Activated T-helper 1 cell treated with anti-CD3 and anti-CD28 coated beads, Interleukin-2, amount 50 U/mL, for 16 hours (primary cell): Measurements from ENCODE around the gene LAMA2.

Experiments
- DNase-seq, 2 donors: peaks; one replicate each; pipeline ENCODE4 v3.0.0-alpha.2; 2020; ENCODE audit warnings: low read depth in 1 of 2, low spot score in 1 of 2

LAMA2 gene

GRCh38 chr6:129208415-129209034, 325.6 kb downstream of the LAMA2 start:
- DNase-seq = no peak

GRCh38 chr6:129209355-129209754, 326.4 kb downstream of the LAMA2 start:
- DNase-seq = no peak

DNA sequence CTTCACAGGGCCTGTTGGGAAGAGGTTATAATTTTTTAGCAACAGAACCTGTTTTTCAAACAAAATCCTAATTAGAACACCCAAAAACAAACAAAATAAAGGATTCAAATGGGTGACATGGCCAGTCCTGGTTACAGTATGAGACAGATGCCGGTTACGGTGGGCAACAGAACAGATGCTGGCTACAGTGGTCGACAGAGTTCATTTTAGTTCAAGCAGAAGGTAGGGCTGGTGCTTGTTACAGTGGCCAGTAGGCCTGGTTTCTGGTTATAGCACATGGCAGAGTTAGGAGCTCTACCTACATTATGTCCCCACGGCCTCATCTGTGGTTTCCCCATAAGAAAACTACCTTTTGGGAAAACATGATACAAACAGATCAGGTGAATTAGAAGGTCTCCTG, 327.7 kb downstream of the LAMA2 start:
- DNase-seq = no peak

DNA sequence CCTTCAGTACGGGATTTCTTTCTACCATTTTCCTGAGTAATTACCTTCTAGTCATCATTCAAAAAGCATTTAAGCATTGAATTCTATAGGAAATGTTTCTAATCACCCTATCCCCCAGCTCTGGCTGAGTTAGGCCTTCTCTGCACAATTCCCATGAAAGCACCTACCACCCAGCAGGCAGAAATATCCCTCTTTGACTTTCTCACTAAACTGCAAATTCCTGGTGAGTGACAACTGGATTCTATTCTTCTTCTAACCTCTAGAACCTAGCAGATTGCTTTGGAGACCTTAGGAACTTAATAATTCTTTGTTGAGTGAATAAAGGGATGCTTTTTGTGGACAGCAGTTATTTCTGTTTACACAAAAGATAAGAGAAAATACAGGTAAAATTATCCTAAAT, 328.7 kb downstream of the LAMA2 start:
- no peak for DNase-seq

DNA sequence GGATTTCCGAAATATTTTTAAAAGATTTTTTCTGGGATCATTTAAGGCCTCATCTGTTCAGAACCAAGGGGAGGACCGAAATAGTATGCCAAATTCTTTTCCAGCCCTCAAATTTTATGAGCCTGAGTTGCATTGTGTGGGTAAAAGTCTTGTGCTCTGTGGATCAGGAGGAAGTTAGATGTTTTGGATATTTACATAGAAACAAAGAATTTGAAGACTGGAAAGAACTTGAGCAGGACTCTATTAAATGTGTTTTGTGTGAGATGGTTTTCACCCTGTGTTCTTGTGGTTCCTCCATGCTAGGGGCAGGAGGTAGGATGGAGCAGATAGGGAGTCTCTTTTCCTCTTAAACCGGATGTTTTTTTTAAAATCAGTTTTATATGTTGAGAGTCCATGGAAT, 329.1 kb downstream of the LAMA2 start:
- DNase-seq = no peak

GRCh38 chr6:129215246-129215645, 332.3 kb downstream of the LAMA2 start:
- no peak for DNase-seq

- no peak for DNase-seq
Observed at GRCh38 chr6:129215916-129216520, 333.1 kb downstream of the LAMA2 start.

DNA sequence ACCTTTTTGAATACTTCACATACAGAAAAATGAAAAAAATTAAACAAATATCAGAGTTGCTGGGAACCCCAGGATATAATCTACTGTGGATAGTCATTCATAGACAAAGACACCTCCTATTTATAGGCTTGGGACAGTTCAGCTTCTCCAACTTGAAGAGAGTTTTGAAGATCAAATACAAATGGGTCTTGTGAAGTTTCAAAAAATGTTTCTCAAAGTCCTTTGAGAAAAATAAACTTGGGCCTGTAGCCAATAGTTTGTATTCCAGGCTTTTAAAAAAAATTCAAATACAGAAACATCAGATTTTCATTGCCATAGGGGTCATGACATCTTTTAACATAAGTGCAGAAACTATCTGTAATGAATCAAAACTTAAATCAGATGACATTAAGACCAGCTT, 334.8 kb downstream of the LAMA2 start:
- no peak for DNase-seq

DNA sequence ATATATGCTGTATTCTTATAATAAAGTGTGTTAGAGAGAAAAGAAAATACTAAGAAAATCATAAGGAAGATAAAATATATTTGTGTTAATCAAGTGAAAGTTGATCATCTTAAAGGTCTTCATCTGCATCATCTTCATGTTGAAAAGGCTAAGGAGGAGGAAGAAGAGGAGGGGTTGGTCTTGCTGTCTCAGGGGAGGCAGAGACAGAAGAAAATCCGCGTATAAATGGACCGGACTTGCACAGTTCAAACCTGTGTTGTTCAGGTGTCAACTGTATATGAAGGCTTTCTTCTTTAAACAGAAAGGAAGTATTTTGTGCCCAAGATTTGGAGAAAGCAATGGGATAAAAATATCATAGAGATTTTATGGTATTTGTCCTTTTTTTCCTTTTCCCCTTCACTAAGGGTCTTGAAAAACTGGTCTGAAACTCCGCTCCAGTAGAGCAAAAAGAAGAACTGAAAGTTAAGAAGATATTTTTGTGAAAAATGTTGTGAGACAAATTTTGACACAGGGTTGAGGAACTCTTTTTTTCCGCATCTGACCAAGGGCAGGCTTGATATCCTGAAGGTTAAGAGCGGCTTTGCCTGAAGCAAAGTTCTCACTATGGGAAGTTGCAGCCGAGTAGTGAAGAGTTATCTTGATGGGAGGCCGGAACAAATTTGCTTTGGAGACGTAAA, 350.7 kb downstream of the LAMA2 start:
- no peak for DNase-seq

- DNase-seq = no peak
Observed at GRCh38 chr6:129235167-129236000, 352.4 kb downstream of the LAMA2 start.

DNA sequence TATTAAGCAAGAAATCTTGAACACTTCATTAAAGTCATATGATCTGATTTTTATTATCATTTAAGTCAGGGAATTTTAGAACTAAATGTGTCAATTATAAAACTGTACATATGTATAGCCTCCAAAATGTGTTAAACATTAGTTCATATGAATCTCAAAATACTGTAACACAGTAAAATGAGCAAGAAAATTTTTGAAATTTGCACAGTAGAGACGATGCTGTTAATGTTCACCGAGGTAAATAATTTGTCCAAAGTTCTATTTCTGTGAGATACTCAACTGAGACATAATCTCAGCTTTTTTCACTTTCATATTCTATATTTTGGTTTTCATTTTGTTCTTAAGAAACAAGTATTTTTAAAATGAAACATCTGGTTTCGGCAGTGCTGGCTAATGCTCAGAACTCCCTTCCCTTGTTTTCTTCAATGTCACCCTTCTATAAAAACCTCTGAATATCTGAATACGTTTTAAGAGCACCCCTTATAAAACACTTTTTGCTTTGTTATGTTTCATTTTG, 353.1 kb downstream of the LAMA2 start:
- no peak for DNase-seq

- DNase-seq = no peak
Observed at GRCh38 chr6:129238991-129239390, 356.1 kb downstream of the LAMA2 start.

- DNase-seq = no peak
Observed at GRCh38 chr6:129239825-129240491, 357.0 kb downstream of the LAMA2 start.

DNA sequence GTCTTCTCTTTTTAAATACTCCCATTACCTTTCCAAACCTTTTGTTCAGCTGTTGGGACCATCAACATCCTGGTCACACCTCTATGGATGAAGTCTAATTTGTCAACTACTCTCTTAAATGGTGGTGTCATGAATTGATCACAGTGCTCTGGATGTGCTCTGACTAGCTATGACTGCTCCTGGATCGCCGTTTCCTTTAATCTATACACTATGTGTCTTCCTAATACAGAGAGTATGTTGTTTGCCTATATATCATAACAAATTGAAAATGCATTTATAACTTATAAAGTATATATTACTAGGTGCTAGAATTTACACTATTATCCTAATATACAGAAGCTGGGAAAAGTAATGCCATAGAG, 357.5 kb downstream of the LAMA2 start:
- DNase-seq = no peak

GRCh38 chr6:129242546-129242945, 359.6 kb downstream of the LAMA2 start:
- DNase-seq = no peak

DNA sequence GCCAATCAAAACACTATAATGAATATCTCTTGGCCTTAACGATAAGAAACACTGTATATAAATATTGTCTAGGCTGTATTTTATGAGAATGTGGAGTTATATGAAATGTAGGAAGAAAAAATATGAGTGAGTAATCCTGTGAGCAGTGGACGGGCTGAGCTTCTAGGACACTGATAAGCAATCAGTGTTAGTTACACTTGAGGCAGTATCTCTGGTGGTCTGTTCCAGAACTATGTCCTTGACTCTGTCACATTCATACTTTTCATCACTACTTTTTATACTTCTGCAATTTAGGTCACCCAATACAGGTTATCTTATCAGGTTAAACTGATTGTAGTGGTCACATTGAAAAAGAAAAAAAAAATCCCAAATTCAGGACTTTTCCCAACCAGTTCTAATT, 360.4 kb downstream of the LAMA2 start:
- no peak for DNase-seq

GRCh38 chr6:129248946-129249345, 366.0 kb downstream of the LAMA2 start:
- DNase-seq = no peak

- no peak for DNase-seq
Observed at GRCh38 chr6:129251669-129252376, 368.9 kb downstream of the LAMA2 start.

DNA sequence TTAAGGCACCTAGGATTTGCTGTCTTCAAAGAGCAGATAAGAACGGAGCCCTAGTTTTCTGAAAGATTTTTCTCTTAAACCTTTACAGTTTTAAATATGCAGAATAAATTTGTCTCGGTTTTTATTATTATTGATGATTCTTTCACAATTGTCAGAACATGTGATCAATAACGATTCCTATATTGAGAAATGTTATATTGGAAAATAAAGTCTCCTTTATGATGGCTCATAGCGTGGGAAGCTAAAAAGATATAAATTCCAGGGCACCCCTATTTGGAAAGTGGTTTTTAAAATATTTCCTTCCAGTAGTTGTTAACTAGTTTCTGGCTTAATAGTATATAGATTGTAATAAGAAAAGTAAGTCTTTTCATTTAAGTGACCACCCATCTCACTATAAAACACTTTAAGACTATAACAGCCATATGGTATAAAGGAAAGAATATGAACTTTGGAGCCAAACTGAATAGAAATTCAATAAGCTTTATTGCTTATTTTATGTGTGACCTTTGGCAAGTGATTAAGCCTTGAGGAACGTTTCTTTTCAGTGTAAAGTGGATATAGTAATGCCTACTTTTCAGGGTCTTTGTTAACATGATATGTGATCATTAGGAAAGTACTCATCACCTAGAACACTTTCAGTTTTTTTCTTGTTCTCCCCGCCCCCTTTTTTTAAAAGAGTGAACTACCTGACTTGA, 369.6 kb downstream of the LAMA2 start:
- DNase-seq = no peak

- no peak for DNase-seq
Observed at GRCh38 chr6:129253242-129253641, 370.3 kb downstream of the LAMA2 start.
